GM12891 (cell line): ENCODE results near the gene ELAC2. TPM values are rescaled to one million over a fixed set of nuclear protein-coding genes. Genes with fewer than 3 reads are reported as not detected.

Source experiments
- DNase-seq: peaks from one replicate; pipeline ENCODE4 v3.0.0; 2011; ENCODE audit warnings: low spot score; ENCODE audit not compliant: insufficient read length
- FAIRE-seq: peaks from 2 replicates; lab custom pipeline; 2011; peaks lifted over from hg19 to GRCh38; lab: Jason Lieb, UNC
- PAX5 ChIP-seq: IDR thresholded peaks from 2 replicates; pipeline ENCODE4 v1.6.1; 2011; ENCODE audit warnings: low read length, moderate library complexity, mild to moderate bottlenecking; ENCODE audit not compliant: insufficient read depth, severe bottlenecking
- POLR2A ChIP-seq: IDR thresholded peaks from 2 replicates; pipeline ENCODE4 v1.6.1; 2011; ENCODE audit warnings: low read depth, low read length, control low read depth
- POLR2AphosphoS5 ChIP-seq: IDR thresholded peaks from 2 replicates; pipeline ENCODE4 v1.6.1; 2011; ENCODE audit warnings: low read depth, low read length, control low read depth
- POU2F2 ChIP-seq: IDR thresholded peaks from 2 replicates; pipeline ENCODE4 v1.6.1; 2011; ENCODE audit warnings: low read depth, mild to moderate bottlenecking, control low read depth, low read length, moderate library complexity
- SPI1 ChIP-seq: IDR thresholded peaks from 2 replicates; pipeline ENCODE4 v1.6.1; 2011; ENCODE audit warnings: low read depth, low read length, control low read depth
- TAF1 ChIP-seq: IDR thresholded peaks from 2 replicates; pipeline ENCODE4 v1.6.1; 2011; ENCODE audit warnings: low read depth, low read length, control low read depth
- polyA plus RNA-seq: library from polyadenylated mRNA; unstranded; fragments of >200 nt; gene quantifications from one replicate; pipeline ENCODE4 v1.2.1, GENCODE V29; 2012; ENCODE audit warnings: low read depth, missing spikeins, inconsistent platforms; ENCODE audit not compliant: missing spikeins

Gene ELAC2, protein sequence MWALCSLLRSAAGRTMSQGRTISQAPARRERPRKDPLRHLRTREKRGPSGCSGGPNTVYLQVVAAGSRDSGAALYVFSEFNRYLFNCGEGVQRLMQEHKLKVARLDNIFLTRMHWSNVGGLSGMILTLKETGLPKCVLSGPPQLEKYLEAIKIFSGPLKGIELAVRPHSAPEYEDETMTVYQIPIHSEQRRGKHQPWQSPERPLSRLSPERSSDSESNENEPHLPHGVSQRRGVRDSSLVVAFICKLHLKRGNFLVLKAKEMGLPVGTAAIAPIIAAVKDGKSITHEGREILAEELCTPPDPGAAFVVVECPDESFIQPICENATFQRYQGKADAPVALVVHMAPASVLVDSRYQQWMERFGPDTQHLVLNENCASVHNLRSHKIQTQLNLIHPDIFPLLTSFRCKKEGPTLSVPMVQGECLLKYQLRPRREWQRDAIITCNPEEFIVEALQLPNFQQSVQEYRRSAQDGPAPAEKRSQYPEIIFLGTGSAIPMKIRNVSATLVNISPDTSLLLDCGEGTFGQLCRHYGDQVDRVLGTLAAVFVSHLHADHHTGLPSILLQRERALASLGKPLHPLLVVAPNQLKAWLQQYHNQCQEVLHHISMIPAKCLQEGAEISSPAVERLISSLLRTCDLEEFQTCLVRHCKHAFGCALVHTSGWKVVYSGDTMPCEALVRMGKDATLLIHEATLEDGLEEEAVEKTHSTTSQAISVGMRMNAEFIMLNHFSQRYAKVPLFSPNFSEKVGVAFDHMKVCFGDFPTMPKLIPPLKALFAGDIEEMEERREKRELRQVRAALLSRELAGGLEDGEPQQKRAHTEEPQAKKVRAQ
- 43.7 TPM for polyA plus RNA-seq

DNA sequence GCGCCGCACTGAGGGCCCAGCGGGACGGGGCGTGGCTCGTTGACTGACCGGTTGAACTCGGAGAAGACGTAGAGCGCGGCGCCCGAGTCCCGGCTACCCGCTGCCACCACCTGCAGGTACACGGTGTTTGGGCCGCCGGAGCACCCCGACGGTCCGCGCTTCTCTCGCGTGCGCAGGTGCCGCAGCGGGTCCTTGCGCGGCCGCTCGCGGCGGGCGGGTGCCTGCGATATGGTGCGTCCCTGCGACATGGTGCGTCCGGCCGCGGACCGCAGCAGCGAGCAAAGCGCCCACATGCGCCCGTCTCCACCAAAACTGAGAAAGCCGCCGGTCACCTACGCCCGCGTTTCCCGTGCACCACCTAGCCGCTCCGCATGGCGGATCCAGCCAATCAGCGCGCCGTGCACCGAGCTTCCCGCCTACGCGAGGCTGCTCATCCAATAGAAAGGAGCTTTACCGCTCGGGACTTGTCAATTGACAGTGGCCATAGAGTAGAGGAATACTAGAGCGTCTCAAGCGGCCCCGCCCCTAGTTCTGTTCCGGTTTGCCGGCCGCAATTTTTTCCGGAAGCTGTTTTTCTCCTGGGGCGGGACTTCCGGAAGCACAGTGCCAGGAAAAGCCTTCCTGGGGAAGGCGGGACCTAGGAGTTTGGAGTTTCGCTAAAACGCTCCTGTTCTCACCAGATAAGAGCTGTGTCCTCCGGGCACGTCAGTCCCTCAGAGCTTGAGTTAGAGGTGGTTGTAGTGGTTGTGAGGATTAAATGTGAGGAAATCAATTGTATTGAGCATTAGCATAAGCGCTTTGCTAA, at the start of gene ELAC2:
TSS of gene ELAC2 (minus strand) at position 373 of the 805 bp plus-strand sequence. CDS start at position 293, 80 bp downstream.
- TF ChIP-seq SPI1 (no peak), PAX5 (peak; percentile 6), POLR2A (peak; percentile 89), POU2F2 (peak; percentile 51; the same call in 1 of the 2 replicates), POLR2AphosphoS5 (peak; percentile 92), TAF1 (peak; percentile 92)
- FAIRE-seq (peak; percentile 95), DNase-seq (peak; percentile 93)

DNA sequence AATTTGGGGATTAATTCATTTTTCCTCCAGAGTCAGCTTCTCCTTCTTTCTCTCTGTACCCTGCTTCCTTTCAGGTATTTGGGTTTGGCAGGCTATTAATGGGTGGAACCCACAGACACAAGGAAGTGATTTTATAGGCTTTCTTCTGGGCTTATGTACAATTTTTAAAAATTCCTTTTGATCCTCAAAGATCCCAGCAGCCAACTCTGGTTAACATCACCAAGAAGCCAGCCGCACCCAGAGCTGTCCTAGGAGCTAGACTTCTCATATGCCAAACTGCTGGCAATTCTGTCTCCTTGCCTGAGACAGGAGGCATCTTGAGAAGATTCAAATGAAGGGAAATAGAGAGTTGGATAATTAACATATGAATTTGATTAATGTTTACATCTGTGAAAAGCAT, 47.2 kb upstream of the ELAC2 start:
- FAIRE-seq (no peak), DNase-seq (no peak)
- TF ChIP-seq POLR2AphosphoS5 (no peak), SPI1 (no peak), POLR2A (no peak), TAF1 (no peak), PAX5 (no peak), POU2F2 (no peak)

DNA sequence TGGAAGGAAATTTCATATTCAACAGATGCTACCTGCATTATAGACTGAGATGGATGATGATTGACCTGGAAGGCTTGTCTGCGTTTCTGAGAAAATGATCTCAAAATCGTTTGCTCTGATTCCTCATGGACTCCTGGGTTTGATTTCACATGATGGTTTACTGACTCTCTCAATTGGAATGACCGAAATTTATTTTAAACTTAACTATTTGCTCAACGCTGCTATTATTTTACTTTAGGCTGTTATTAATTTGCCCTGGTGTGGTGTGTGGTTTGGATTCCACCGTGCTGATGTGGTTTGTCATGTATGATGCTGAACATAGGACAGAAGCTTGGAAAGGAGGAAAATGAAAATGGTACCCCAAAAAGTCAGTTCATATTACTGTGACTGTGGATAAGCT, 37.3 kb upstream of the ELAC2 start:
- TF ChIP-seq TAF1 (no peak), PAX5 (no peak), POLR2A (no peak), POLR2AphosphoS5 (no peak), POU2F2 (no peak), SPI1 (no peak)
- DNase-seq (no peak), FAIRE-seq (no peak)

DNA sequence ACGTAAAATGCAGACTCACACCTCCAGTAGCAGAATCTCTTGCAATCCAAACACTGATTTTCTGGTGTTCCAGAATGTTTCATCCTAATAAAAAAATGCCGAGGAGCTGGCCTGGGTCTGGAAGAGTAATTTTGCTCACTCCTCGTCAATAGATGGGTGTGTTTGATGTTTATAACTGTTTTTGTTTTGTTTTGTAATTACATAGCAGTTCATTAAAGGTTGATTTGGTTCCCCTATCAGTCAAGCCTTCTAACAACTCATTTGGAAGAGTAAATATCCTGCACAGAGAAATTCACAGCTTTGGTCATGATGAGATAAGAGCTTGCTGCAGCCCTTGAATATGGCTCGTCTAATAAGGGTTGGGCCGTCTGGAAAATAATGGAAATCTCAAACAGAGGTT, 36.8 kb upstream of the ELAC2 start:
- TF ChIP-seq POLR2A, result no peak
- FAIRE-seq (no peak), DNase-seq (no peak)

DNA sequence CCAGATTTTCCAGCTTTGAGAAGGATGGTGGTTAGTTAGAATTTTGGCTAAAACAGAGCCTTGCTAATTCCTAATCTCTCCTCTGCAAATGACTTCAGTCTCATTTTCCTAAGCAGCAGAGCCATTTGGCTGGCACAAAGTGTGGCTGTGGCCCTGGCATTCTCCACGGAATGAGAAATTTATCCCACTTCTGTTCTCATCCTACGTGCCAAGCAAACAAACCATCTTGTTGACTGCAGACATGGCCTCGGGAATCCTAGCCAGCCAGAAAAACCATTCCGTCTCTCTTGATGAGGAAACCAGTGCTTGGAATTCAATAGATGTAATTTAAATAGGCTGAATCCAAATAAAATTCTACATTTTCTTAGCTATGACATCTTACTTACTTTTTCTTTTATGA, 34.1 kb upstream of the ELAC2 start:
- DNase-seq (no peak), FAIRE-seq (no peak)
- TF ChIP-seq TAF1, result no peak
- no peak for TF ChIP-seq PAX5

DNA sequence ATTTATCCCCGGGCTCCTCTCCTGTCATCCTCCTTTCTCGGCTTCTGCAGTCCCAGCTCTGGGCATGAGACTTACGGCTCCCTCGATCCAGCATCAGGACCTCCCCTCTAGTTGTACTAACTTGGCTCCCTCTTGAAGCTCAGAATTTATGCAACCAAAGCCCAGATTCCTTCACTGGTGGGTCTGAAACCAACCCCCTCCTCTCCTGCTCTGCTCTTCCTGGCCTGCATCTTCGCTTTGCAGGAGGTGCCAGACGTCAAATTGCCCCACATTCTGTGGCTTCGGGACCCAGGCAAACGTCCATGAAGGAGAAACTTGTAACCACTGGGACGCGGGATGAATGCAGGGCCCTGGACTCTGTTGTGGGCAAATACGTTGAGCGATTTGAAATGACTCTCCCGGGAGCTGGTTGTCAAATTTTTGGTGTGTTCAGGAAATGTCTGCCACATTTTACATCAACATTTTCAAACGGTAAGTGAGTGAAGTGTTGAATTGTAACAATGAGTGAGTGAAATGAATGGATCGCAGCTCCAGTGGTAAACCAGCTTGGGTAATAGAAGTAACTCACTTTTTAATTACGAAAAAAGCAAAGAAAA, 29.3 kb upstream of the ELAC2 start:
- TF ChIP-seq POLR2A, result no peak
- TF ChIP-seq POU2F2, result no peak
- no peak for TF ChIP-seq POLR2AphosphoS5
- TF ChIP-seq TAF1, result no peak
- no peak for TF ChIP-seq SPI1
- no peak for TF ChIP-seq PAX5
- FAIRE-seq (no peak), DNase-seq (no peak)

DNA sequence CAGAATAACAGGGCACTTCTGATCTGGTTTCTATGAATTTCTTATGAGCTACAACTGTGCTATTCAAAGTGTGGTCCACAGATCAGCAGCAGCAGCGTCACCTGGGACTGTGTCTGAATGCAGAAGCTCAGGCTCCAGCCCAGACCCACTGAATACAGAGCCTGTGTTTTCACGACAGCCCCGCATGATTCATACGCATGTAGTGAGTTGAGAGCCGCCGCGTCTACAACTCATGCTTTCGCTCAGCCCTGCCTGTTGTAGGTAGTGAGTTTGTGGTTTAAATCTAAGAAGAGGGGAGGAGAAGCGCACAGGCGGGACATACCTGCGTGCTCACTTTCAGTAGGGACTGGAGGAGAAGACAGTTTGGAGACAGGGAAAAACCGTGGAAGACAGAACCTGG, 28.5 kb upstream of the ELAC2 start:
- DNase-seq (no peak), FAIRE-seq (no peak)
- TF ChIP-seq TAF1 (no peak), SPI1 (no peak), POLR2AphosphoS5 (no peak), PAX5 (no peak), POLR2A (no peak), POU2F2 (no peak)

DNA sequence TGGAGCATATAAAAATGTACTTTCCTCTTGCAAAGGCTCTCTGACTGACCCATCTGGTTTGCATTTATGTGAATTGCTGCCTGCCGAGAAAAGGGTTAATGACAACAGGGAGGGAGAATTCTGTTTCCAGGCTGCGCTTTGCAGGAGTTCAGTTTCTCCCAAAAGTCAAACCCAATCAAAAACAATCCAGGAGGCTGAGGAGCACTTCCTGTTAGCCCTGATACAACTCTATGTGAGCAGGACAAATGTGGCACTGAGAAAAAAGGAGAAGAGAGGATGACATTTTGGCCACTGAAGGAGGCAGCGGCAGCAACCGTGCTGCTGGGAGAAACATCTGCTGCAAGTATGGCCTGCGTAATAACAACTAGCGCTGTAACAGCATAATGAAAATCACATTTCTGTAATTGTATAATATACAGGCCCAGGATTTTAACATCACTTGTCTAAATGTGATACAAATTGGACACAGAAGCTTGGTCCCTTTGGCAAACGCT, 26.8 kb upstream of the ELAC2 start:
- FAIRE-seq (no peak), DNase-seq (no peak)
- no peak for TF ChIP-seq POLR2A
- TF ChIP-seq TAF1, result no peak
- TF ChIP-seq POU2F2, result no peak
- no peak for TF ChIP-seq SPI1
- TF ChIP-seq PAX5, result no peak
- TF ChIP-seq POLR2AphosphoS5, result no peak
